ENCODE data around the gene ACAD10.
"Not testable (repeated sequence)": the region's sequence is repeated elsewhere in the genome, so short reads cannot be mapped to it uniquely, and the experiment has no call there.

ACAD10 gene

GRCh38 chr12:111685811-111686573, at the start of gene ACAD10, which contains the start of gene BRAP:
ACAD10 (plus strand) TSS chr12:111686053; CDS start chr12:111692710, 6,657 bp downstream.
BRAP (minus strand) TSS chr12:111685956; CDS start chr12:111685792, 164 bp downstream.
- DNase-seq: peak; percentile 93

GRCh38 chr12:111636209-111636945, 49.5 kb upstream of the ACAD10 start:
- DNase-seq: no peak

GRCh38 chr12:111638556-111638955, 47.3 kb upstream of the ACAD10 start:
- DNase-seq: no peak

- DNase-seq: no peak
Measured at GRCh38 chr12:111640506-111640905, 45.3 kb upstream of the ACAD10 start.

GRCh38 chr12:111642681-111643426, 43.0 kb upstream of the ACAD10 start:
- no peak for DNase-seq

- no peak for DNase-seq
Measured at GRCh38 chr12:111643427-111643826, 42.4 kb upstream of the ACAD10 start.

- no peak for DNase-seq
Measured at GRCh38 chr12:111645433-111645832, 40.4 kb upstream of the ACAD10 start.

- no peak for DNase-seq
Measured at GRCh38 chr12:111650912-111651311, 34.9 kb upstream of the ACAD10 start.

GRCh38 chr12:111652530-111652929, 33.3 kb upstream of the ACAD10 start:
- not testable (repeated sequence) for DNase-seq

GRCh38 chr12:111653596-111653995, 32.3 kb upstream of the ACAD10 start:
- no peak for DNase-seq

GRCh38 chr12:111655356-111655755, 30.5 kb upstream of the ACAD10 start:
- no peak for DNase-seq

- no peak for DNase-seq
Measured at GRCh38 chr12:111656016-111656415, 29.8 kb upstream of the ACAD10 start.

- no peak for DNase-seq
Measured at GRCh38 chr12:111664499-111664898, 21.4 kb upstream of the ACAD10 start.

- DNase-seq: no peak
Measured at GRCh38 chr12:111664961-111665865, 20.6 kb upstream of the ACAD10 start.

- DNase-seq: no peak
Measured at GRCh38 chr12:111672822-111673381, 13.0 kb upstream of the ACAD10 start.

- DNase-seq: no peak
Measured at GRCh38 chr12:111673503-111673902, 12.3 kb upstream of the ACAD10 start.

- no peak for DNase-seq
Measured at GRCh38 chr12:111677186-111677585, 8.7 kb upstream of the ACAD10 start.

GRCh38 chr12:111684485-111685198, 1.2 kb upstream of the ACAD10 start:
- not testable (repeated sequence) for DNase-seq

- DNase-seq: no peak
Measured at GRCh38 chr12:111685322-111685810, 487 bp upstream of the ACAD10 start.

GRCh38 chr12:111686574-111687105, 787 bp downstream of the ACAD10 start:
- DNase-seq: no peak

- DNase-seq: no peak
Measured at GRCh38 chr12:111687255-111687654, 1.4 kb downstream of the ACAD10 start.
